ENCODE results near the gene MBOAT1.

Gene MBOAT1

GRCh38 chr6:20211037-20211940, 980 bp downstream of the MBOAT1 start:
- peaks cover 20% of the 10 kb centered on the region for H3K4me1 ChIP-seq (ENCODE audit: control insufficient read depth, insufficient read depth, low read length)

DNA sequence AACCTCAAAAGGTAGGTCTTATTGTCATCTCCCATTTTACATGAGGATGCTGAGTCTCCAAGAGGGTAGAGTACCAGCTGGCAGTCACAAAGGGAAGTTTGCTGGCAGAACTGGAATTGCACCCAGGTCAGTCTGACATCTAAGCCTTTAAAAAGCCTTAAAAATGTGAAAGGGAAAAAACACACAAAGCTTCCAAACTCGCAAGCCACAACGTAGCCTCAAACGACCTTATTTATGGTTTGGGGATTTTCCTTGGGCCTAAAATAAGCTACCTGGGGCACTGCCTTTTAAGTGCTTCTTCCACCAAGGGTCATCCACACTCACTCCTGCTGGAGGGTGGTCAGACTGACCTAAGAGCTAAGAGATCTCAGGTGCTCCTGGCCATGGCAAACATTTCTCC, 2.1 kb downstream of the MBOAT1 start:
- Histone ChIP-seq H3K4me1 (ENCODE audit: control insufficient read depth, insufficient read depth, low read length) (peaks cover 23% of the 10 kb centered on the region), H3K36me3 (ENCODE audit: control insufficient read depth, insufficient read depth, low read length) (no peaks in the 10 kb centered on the region), H3K27me3 (ENCODE audit: control insufficient read depth, insufficient read depth, low read length) (peaks cover 3% of the 10 kb centered on the region), H3K4me3 (ENCODE audit: low read depth, low read length) (no peak overlapping the region), H3K9me3 (ENCODE audit: control insufficient read depth, insufficient read depth, low read length) (no peaks in the 10 kb centered on the region), H3K9ac (ENCODE audit: low read depth, low read length) (no peak overlapping the region)

More at GRCh38 chr6:20211037-20211940, 980 bp downstream of the MBOAT1 start:
- peak overlapping the region; percentile 88 for H3K4me3 ChIP-seq (ENCODE audit: low read depth, low read length)
- no peaks in the 10 kb centered on the region for H3K9me3 ChIP-seq (ENCODE audit: control insufficient read depth, insufficient read depth, low read length)
- no peaks in the 10 kb centered on the region for H3K36me3 ChIP-seq (ENCODE audit: control insufficient read depth, insufficient read depth, low read length)
- peaks cover 3% of the 10 kb centered on the region for H3K27me3 ChIP-seq (ENCODE audit: control insufficient read depth, insufficient read depth, low read length)
- peak overlapping the region; percentile 47 for H3K9ac ChIP-seq (ENCODE audit: low read depth, low read length)

GRCh38 chr6:20208687-20209378, 3.4 kb downstream of the MBOAT1 start:
- H3K4me3 ChIP-seq (ENCODE audit: low read depth, low read length): no peak overlapping the region
- peaks cover 3% of the 10 kb centered on the region for H3K27me3 ChIP-seq (ENCODE audit: control insufficient read depth, insufficient read depth, low read length)
- H3K9me3 ChIP-seq (ENCODE audit: control insufficient read depth, insufficient read depth, low read length): no peaks in the 10 kb centered on the region
- no peak overlapping the region for H3K9ac ChIP-seq (ENCODE audit: low read depth, low read length)
- peaks cover 23% of the 10 kb centered on the region for H3K4me1 ChIP-seq (ENCODE audit: control insufficient read depth, insufficient read depth, low read length)
- H3K36me3 ChIP-seq (ENCODE audit: control insufficient read depth, insufficient read depth, low read length): no peaks in the 10 kb centered on the region

- Histone ChIP-seq H3K4me1 (ENCODE audit: control insufficient read depth, insufficient read depth, low read length) (peaks cover 20% of the 10 kb centered on the region), H3K4me3 (ENCODE audit: low read depth, low read length) (no peak overlapping the region), H3K9ac (ENCODE audit: low read depth, low read length) (no peak overlapping the region), H3K27me3 (ENCODE audit: control insufficient read depth, insufficient read depth, low read length) (no peaks in the 10 kb centered on the region), H3K9me3 (ENCODE audit: control insufficient read depth, insufficient read depth, low read length) (no peaks in the 10 kb centered on the region), H3K36me3 (ENCODE audit: control insufficient read depth, insufficient read depth, low read length) (no peaks in the 10 kb centered on the region)
Measured at GRCh38 chr6:20207088-20207418, 5.2 kb downstream of the MBOAT1 start.

- Histone ChIP-seq H3K27me3 (ENCODE audit: control insufficient read depth, insufficient read depth, low read length) (no peaks in the 10 kb centered on the region), H3K9ac (ENCODE audit: low read depth, low read length) (no peak overlapping the region), H3K9me3 (ENCODE audit: control insufficient read depth, insufficient read depth, low read length) (no peaks in the 10 kb centered on the region), H3K4me3 (ENCODE audit: low read depth, low read length) (no peak overlapping the region), H3K36me3 (ENCODE audit: control insufficient read depth, insufficient read depth, low read length) (no peaks in the 10 kb centered on the region), H3K4me1 (ENCODE audit: control insufficient read depth, insufficient read depth, low read length) (peaks cover 22% of the 10 kb centered on the region)
Measured at GRCh38 chr6:20205722-20206161, 6.5 kb downstream of the MBOAT1 start.

DNA sequence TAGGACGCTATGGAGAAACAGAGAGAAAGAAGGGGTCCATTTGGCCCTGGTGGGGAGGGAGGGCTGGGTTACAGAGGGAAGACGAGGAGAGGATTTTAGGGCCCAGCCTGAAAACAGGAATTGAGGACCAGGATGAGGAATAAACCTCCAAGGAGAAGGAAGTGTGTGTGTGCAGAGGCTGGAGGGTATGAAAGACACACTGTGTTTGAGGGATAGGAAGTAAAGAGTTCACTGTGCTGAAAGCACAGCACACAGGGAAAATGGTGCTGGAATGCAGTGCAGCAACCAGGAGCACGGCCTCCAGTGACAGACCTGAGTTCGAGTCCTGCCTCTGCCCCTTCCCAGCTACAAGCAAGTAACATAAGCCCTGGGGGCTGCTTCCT, 7.8 kb downstream of the MBOAT1 start:
- Histone ChIP-seq H3K36me3 (ENCODE audit: control insufficient read depth, insufficient read depth, low read length) (no peaks in the 10 kb centered on the region), H3K9ac (ENCODE audit: low read depth, low read length) (no peak overlapping the region), H3K4me3 (ENCODE audit: low read depth, low read length) (no peak overlapping the region), H3K9me3 (ENCODE audit: control insufficient read depth, insufficient read depth, low read length) (no peaks in the 10 kb centered on the region), H3K27me3 (ENCODE audit: control insufficient read depth, insufficient read depth, low read length) (no peaks in the 10 kb centered on the region), H3K4me1 (ENCODE audit: control insufficient read depth, insufficient read depth, low read length) (peaks cover 13% of the 10 kb centered on the region)

DNA sequence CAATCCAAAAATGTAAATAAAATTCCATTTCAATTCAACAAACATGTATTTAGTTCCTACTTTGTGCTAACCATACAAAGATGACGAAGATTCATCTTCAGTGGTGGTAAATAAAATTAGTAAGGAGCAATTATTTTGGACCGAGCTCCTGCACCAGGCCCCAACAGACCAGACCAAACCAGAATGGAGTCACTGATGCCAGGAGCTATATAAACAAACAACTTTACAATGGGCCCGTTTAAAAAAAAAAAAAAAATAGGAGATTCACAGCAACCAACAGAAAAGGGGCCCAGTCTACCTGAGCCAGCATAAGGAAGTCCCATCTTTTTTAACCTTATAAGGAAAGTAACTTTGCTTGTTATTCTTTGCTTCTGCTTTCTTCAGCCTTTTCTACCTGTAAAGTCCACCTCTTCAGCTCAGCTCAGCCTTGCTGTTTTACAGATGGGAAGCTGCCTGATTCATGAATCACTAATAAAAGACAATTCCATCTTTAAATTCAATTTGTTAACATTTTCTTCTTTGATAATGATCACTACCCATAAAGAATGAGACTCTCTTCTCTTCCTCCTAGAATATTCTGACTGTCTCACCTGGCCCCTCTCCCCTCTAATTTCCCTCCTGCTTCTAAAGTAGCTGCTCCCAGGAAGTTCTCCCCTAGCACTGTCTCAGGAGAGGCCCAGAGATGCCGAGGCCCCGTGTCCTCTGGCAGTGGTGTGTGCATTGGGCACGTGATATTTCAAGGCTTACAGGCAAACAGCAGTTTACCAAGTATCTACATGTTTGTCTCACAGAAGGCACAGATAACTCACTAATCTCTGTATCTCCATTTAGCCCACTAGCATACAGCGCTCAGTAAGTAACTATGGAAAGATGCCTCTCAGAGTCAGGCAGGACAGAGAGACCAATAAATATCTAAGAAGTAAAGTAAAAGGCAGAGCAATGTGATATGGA, 8.4 kb downstream of the MBOAT1 start:
- Histone ChIP-seq H3K9ac (ENCODE audit: low read depth, low read length) (no peak overlapping the region), H3K4me1 (ENCODE audit: control insufficient read depth, insufficient read depth, low read length) (peaks cover 13% of the 10 kb centered on the region), H3K9me3 (ENCODE audit: control insufficient read depth, insufficient read depth, low read length) (no peaks in the 10 kb centered on the region), H3K4me3 (ENCODE audit: low read depth, low read length) (no peak overlapping the region), H3K27me3 (ENCODE audit: control insufficient read depth, insufficient read depth, low read length) (no peaks in the 10 kb centered on the region), H3K36me3 (ENCODE audit: control insufficient read depth, insufficient read depth, low read length) (no peaks in the 10 kb centered on the region)

- H3K4me1 ChIP-seq (ENCODE audit: control insufficient read depth, insufficient read depth, low read length): peaks cover 17% of the 10 kb centered on the region
Measured at GRCh38 chr6:20202699-20203302, 9.5 kb downstream of the MBOAT1 start.

DNA sequence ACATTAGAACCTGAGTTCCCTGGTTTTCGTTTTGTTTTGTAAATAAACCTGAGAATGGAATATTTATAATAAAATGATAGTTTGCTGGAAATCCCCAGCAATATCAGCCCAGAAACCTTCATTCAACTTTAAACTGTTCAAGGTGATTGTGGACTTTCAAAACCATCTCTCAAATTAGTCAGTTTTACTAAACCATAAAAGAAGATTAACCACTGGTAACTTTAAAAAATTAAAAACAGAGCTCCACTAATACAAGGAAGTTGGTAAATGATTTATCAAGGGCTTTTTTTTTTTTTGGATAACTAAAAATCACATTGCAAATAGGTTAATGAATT, 10.0 kb downstream of the MBOAT1 start:
- no peaks in the 10 kb centered on the region for H3K9me3 ChIP-seq (ENCODE audit: control insufficient read depth, insufficient read depth, low read length)
- no peaks in the 10 kb centered on the region for H3K27me3 ChIP-seq (ENCODE audit: control insufficient read depth, insufficient read depth, low read length)
- no peak overlapping the region for H3K4me3 ChIP-seq (ENCODE audit: low read depth, low read length)
- H3K36me3 ChIP-seq (ENCODE audit: control insufficient read depth, insufficient read depth, low read length): no peaks in the 10 kb centered on the region
- H3K4me1 ChIP-seq (ENCODE audit: control insufficient read depth, insufficient read depth, low read length): peaks cover 17% of the 10 kb centered on the region
- H3K9ac ChIP-seq (ENCODE audit: low read depth, low read length): no peak overlapping the region

More at GRCh38 chr6:20202699-20203302, 9.5 kb downstream of the MBOAT1 start:
- H3K4me3 ChIP-seq (ENCODE audit: low read depth, low read length): no peak overlapping the region
- H3K9ac ChIP-seq (ENCODE audit: low read depth, low read length): no peak overlapping the region
- H3K36me3 ChIP-seq (ENCODE audit: control insufficient read depth, insufficient read depth, low read length): no peaks in the 10 kb centered on the region
- no peaks in the 10 kb centered on the region for H3K9me3 ChIP-seq (ENCODE audit: control insufficient read depth, insufficient read depth, low read length)
- no peaks in the 10 kb centered on the region for H3K27me3 ChIP-seq (ENCODE audit: control insufficient read depth, insufficient read depth, low read length)

GRCh38 chr6:20200761-20201630, 11.3 kb downstream of the MBOAT1 start:
- no peak overlapping the region for H3K4me3 ChIP-seq (ENCODE audit: low read depth, low read length)
- no peaks in the 10 kb centered on the region for H3K9me3 ChIP-seq (ENCODE audit: control insufficient read depth, insufficient read depth, low read length)
- no peaks in the 10 kb centered on the region for H3K27me3 ChIP-seq (ENCODE audit: control insufficient read depth, insufficient read depth, low read length)
- H3K36me3 ChIP-seq (ENCODE audit: control insufficient read depth, insufficient read depth, low read length): no peaks in the 10 kb centered on the region
- H3K4me1 ChIP-seq (ENCODE audit: control insufficient read depth, insufficient read depth, low read length): peaks cover 13% of the 10 kb centered on the region
- no peak overlapping the region for H3K9ac ChIP-seq (ENCODE audit: low read depth, low read length)

Measured in iPS-15b (cell line).